Activated CD8-positive, alpha-beta T cell treated with anti-CD3 and anti-CD28 coated beads for 36 hours (primary cell): ENCODE results near the gene TESPA1. TPM values are rescaled to one million over a fixed set of nuclear protein-coding genes. Genes with fewer than 3 reads are reported as not detected.

Experiments
- ATAC-seq: fragments of 200-7000 bp; cut with Tn5 transposase; one replicate; pipeline ENCODE4 v1.10.0; 2021; ENCODE audit warnings: mild to moderate bottlenecking, moderate library complexity
- CTCF ChIA-PET: fragments of 350-600 bp; sonication (Branson Sonifier 250); formaldehyde crosslinking; loops from one replicate; lab custom pipeline; 2021; ENCODE audit warnings: antibody characterized with exemption; lab: Charles Lee
- POLR2A ChIA-PET: fragments of 350-600 bp; sonication (Branson Sonifier 250); formaldehyde crosslinking; loops from one replicate; lab custom pipeline; 2021; ENCODE audit warnings: antibody characterized with exemption; lab: Charles Lee
- DNase-seq: peaks from one replicate; pipeline ENCODE4 v3.0.0-alpha.2; 2020
- H3K27ac Mint-ChIP-seq: one replicate; pipeline ENCODE4 v1.8.0; 2021; ENCODE audit warnings: mild to moderate bottlenecking, mixed read lengths
- H3K27me3 Mint-ChIP-seq: one replicate; pipeline ENCODE4 v1.8.0; 2021; ENCODE audit warnings: mixed read lengths
- H3K36me3 Mint-ChIP-seq: one replicate; pipeline ENCODE4 v1.8.0; 2021; ENCODE audit warnings: low read depth, mixed read lengths
- H3K4me1 Mint-ChIP-seq: one replicate; pipeline ENCODE4 v1.8.0; 2021; ENCODE audit warnings: low read depth, mixed read lengths
- H3K4me3 Mint-ChIP-seq: one replicate; pipeline ENCODE4 v1.8.0; 2021; ENCODE audit warnings: mild to moderate bottlenecking, moderate library complexity, mixed read lengths
- H3K9me3 Mint-ChIP-seq: one replicate; pipeline ENCODE4 v1.8.0; 2021; ENCODE audit warnings: mixed read lengths
- intact Hi-C: fragments of 100-400 bp; cut with micrococcal nuclease; formaldehyde crosslinking; loops from one replicate; pipeline ENCODE4 v1.10.0; 2022
- total RNA-seq, 2 experiments: library from RNA; stranded (reverse); gene quantifications; one replicate each; pipeline ENCODE4 v1.2.3, GENCODE V29; 2021
- TF ChIP-seq, protein P1 (sequence below): fragments of 200-600 bp; IDR thresholded peaks from one replicate; pipeline ENCODE4 v1.8.0; 2022; ENCODE audit warnings: antibody characterized with exemption, mild to moderate bottlenecking

The TESPA1 gene
- total RNA-seq, 2 experiments from 2014 or later: 107 to 112 TPM

GRCh38 chr12:54998958-54999510 is 14.5 kb upstream of the TESPA1 start:
- no peaks in the 10 kb centered on the region for H3K9me3 Mint-ChIP-seq
- H3K36me3 Mint-ChIP-seq: peaks cover 3% of the 10 kb centered on the region
- TF ChIP-seq, protein P1, sequence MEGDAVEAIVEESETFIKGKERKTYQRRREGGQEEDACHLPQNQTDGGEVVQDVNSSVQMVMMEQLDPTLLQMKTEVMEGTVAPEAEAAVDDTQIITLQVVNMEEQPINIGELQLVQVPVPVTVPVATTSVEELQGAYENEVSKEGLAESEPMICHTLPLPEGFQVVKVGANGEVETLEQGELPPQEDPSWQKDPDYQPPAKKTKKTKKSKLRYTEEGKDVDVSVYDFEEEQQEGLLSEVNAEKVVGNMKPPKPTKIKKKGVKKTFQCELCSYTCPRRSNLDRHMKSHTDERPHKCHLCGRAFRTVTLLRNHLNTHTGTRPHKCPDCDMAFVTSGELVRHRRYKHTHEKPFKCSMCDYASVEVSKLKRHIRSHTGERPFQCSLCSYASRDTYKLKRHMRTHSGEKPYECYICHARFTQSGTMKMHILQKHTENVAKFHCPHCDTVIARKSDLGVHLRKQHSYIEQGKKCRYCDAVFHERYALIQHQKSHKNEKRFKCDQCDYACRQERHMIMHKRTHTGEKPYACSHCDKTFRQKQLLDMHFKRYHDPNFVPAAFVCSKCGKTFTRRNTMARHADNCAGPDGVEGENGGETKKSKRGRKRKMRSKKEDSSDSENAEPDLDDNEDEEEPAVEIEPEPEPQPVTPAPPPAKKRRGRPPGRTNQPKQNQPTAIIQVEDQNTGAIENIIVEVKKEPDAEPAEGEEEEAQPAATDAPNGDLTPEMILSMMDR: no peak
- no peaks in the 10 kb centered on the region for H3K27me3 Mint-ChIP-seq
- intact Hi-C loops: no loop called here
- ChIA-PET POLR2A (no interaction called here), CTCF (interaction anchor here (17.7 kb wide), 1 partner anchor 69 kb away, joined by 707 read pairs; no protein-coding TSS in a partner anchor)
- ATAC-seq (no peak), DNase-seq (no peak)
- no peak overlapping the region for H3K27ac Mint-ChIP-seq
- peaks cover 11% of the 10 kb centered on the region for H3K4me1 Mint-ChIP-seq
- H3K4me3 Mint-ChIP-seq: no peak overlapping the region

- H3K36me3 Mint-ChIP-seq: peaks cover 3% of the 10 kb centered on the region
- TF ChIP-seq, protein P1: no peak
- no peak overlapping the region for H3K4me3 Mint-ChIP-seq
- intact Hi-C loops: no loop called here
- ChIA-PET POLR2A (no interaction called here), CTCF (interaction anchor here (1.1 to 17.7 kb wide), 6 partner anchors 35 to 658 kb away, joined by 3 to 707 read pairs (median 4); partner anchors contain the start of gene MUCL1)
- H3K27ac Mint-ChIP-seq: no peak overlapping the region
- H3K27me3 Mint-ChIP-seq: no peaks in the 10 kb centered on the region
- H3K4me1 Mint-ChIP-seq: peaks cover 18% of the 10 kb centered on the region
- H3K9me3 Mint-ChIP-seq: no peaks in the 10 kb centered on the region
- DNase-seq (no peak), ATAC-seq (no peak)
Measured at GRCh38 chr12:54997929-54998522, 13.5 kb upstream of the TESPA1 start.

GRCh38 chr12:54996205-54996604 is 11.6 kb upstream of the TESPA1 start:
- no peak overlapping the region for H3K27ac Mint-ChIP-seq
- ChIA-PET POLR2A (interaction anchor here (4.1 kb wide), 1 partner anchor 75 kb away, joined by 15 read pairs; no protein-coding TSS in a partner anchor), CTCF (interaction anchor here (1.1 to 17.7 kb wide), 9 partner anchors 16 to 271 kb away, joined by 3 to 707 read pairs (median 4); no protein-coding TSS in a partner anchor)
- H3K4me1 Mint-ChIP-seq: peaks cover 28% of the 10 kb centered on the region
- no peak overlapping the region for H3K4me3 Mint-ChIP-seq
- ATAC-seq (no peak), DNase-seq (no peak)
- no peaks in the 10 kb centered on the region for H3K9me3 Mint-ChIP-seq
- intact Hi-C loops: no loop called here
- TF ChIP-seq, protein P1: no peak
- no peaks in the 10 kb centered on the region for H3K27me3 Mint-ChIP-seq
- H3K36me3 Mint-ChIP-seq: peaks cover 3% of the 10 kb centered on the region

GRCh38 chr12:54993181-54993835 is 8.7 kb upstream of the TESPA1 start:
- H3K27ac Mint-ChIP-seq: no peak overlapping the region
- intact Hi-C loops: loop anchor here (5.0 kb wide), 1 partner anchor 246 kb away; no protein-coding TSS in a partner anchor
- POLR2A ChIA-PET: interaction anchor here (0.9 to 4.1 kb wide), 12 partner anchors 9 to 276 kb away, joined by 3 to 15 read pairs (median 5); partner anchors contain the start of gene TESPA1

More at GRCh38 chr12:54993181-54993835, 8.7 kb upstream of the TESPA1 start:
- DNase-seq: peak; percentile 78
- Mint-ChIP-seq H3K36me3 (no peaks in the 10 kb centered on the region), H3K27me3 (no peaks in the 10 kb centered on the region), H3K9me3 (no peaks in the 10 kb centered on the region), H3K4me3 (no peak overlapping the region), H3K4me1 (peaks cover 50% of the 10 kb centered on the region)
- TF ChIP-seq, protein P1: peak; percentile 91
- ATAC-seq: peak; percentile 72
- CTCF ChIA-PET: interaction anchor here (0.6 to 17.7 kb wide), 52 partner anchors 8 to 414 kb away, joined by 3 to 707 read pairs (median 5); partner anchors contain the start of genes MUCL1, NEUROD4 and TESPA1
